Peyer's patch (tissue), 4 donors: ENCODE data around the gene KIRREL1. TPM values are rescaled to one million over a fixed set of nuclear protein-coding genes. Genes with fewer than 3 reads are reported as not detected.

Experiments
- DNase-seq, 3 donors: peaks; one replicate each; pipeline ENCODE4 v3.0.0-alpha.2; 2017 to 2019
- H3K27ac ChIP-seq, 4 donors: fragments of 200-600 bp; sonication (generic); one replicate each; pipeline ENCODE4 v1.5.1; 2016 to 2019
- H3K27me3 ChIP-seq, 2 donors: fragments of 200-600 bp; sonication (generic); one replicate each; pipeline ENCODE4 v1.5.1; 2019
- H3K36me3 ChIP-seq, 3 donors: fragments of 200-600 bp; sonication (generic); one replicate each; pipeline ENCODE4 v1.5.1; 2016 to 2019
- H3K4me1 ChIP-seq, 4 donors: fragments of 200-600 bp; sonication (generic); one replicate each; pipeline ENCODE4 v1.5.1; 2016 to 2019
- H3K4me3 ChIP-seq, 4 donors: fragments of 200-600 bp; sonication (generic); 1 replicate in 3 of 4; 2 replicates in 1 of 4; pipeline ENCODE4 v1.5.1; 2016 to 2019; ENCODE audit warnings: mild to moderate bottlenecking in 1 of 4
- H3K9me3 ChIP-seq, 4 donors: fragments of 200-600 bp; sonication (generic); one replicate each; pipeline ENCODE4 v1.5.1; 2016 to 2019; ENCODE audit warnings: mild to moderate bottlenecking in 1 of 4
- POLR2A ChIP-seq, 2 donors: fragments of 450-650 bp; IDR thresholded peaks; one replicate each; pipeline ENCODE4 v1.5.1; 2017; ENCODE audit warnings: antibody characterized with exemption in 2 of 2, mild to moderate bottlenecking in 2 of 2, moderate library complexity in 2 of 2
- total RNA-seq, 4 donors: library from RNA; depleted of rRNA; stranded (reverse); fragments of >200 nt; gene quantifications; one replicate each; pipeline ENCODE4 v1.1.0, GENCODE V29; 2016
- TF ChIP-seq, protein P1 (sequence below), 6 experiments: fragments of 450-650 bp in 4 of 6; fragments of 200-600 bp in 2 of 6; sonication (generic) in 1 of 6; IDR thresholded peaks; one replicate each; pipeline ENCODE4 v1.5.1; 2017 to 2019; ENCODE audit warnings: antibody characterized with exemption in 6 of 6, mild to moderate bottlenecking in 3 of 6, moderate library complexity in 1 of 6

KIRREL1 gene
- total RNA-seq, 4 donors from 2014 or later, result 2.8 to 29.7 (median 11.1) TPM

DNA sequence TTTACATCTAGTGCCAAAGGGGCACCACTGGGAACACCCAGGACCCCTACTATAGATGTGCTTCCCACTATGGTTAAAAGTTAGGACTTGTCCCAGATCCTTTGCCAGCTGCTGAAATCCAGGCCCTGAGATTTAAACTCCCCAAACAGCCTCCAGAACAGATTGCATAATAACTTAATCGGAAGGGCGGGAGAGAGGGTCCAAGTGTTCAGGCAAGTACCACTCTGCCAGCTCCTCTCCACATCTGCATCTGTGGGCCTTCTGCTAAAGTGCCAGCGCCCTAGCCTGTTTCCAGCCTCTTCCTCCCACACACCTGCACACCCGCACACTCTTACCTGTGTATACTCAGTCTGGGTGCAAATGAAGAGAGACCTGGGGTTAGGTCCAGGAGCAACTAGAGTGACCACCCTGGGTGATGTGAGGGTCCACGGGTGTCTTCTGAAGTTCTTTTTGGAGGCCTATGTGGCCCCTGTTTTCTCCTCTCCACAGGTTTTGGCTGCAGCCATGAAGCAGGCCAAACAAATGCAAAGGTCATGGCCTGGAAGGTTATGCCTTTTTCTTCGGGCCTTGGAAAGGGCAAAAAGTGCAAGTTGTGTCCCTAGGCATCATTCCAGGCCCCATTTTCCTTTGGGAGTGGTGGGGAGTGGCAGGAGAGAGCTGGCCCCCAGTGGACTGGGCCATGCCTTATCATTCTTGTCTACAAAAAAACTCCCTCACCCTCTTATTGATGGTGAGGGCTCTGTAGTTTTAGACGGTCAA, 29.3 kb downstream of the KIRREL1 start:
- no peaks in the 10 kb centered on the region for H3K36me3 ChIP-seq
- no peak overlapping the region for H3K4me3 ChIP-seq
- no peaks in the 10 kb centered on the region for H3K27me3 ChIP-seq
- H3K27ac ChIP-seq, result peak overlapping the region in 3 of 4 donors; percentile 42 to 84 (median 60)
- DNase-seq, result no peak
- TF ChIP-seq, protein P1, sequence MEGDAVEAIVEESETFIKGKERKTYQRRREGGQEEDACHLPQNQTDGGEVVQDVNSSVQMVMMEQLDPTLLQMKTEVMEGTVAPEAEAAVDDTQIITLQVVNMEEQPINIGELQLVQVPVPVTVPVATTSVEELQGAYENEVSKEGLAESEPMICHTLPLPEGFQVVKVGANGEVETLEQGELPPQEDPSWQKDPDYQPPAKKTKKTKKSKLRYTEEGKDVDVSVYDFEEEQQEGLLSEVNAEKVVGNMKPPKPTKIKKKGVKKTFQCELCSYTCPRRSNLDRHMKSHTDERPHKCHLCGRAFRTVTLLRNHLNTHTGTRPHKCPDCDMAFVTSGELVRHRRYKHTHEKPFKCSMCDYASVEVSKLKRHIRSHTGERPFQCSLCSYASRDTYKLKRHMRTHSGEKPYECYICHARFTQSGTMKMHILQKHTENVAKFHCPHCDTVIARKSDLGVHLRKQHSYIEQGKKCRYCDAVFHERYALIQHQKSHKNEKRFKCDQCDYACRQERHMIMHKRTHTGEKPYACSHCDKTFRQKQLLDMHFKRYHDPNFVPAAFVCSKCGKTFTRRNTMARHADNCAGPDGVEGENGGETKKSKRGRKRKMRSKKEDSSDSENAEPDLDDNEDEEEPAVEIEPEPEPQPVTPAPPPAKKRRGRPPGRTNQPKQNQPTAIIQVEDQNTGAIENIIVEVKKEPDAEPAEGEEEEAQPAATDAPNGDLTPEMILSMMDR (IDR thresholded peaks at IDR 0.05), result no peak
- TF ChIP-seq POLR2A (IDR thresholded peaks at IDR 0.05), result no peak
- peaks cover 0 to 49% (median 1%) of the 10 kb centered on the region in 4 donors for H3K4me1 ChIP-seq
- no peaks in the 10 kb centered on the region for H3K9me3 ChIP-seq

- H3K27ac ChIP-seq, result peak overlapping the region in 2 of 4 donors; percentile 9 to 40
- H3K4me1 ChIP-seq, result peaks cover 0 to 34% (median 1%) of the 10 kb centered on the region in 4 donors
- no peak overlapping the region for H3K4me3 ChIP-seq
- no peaks in the 10 kb centered on the region for H3K9me3 ChIP-seq
- no peaks in the 10 kb centered on the region for H3K27me3 ChIP-seq
- TF ChIP-seq, protein P1 (IDR thresholded peaks at IDR 0.05), result no peak
- TF ChIP-seq POLR2A (IDR thresholded peaks at IDR 0.05), result no peak
- no peaks in the 10 kb centered on the region for H3K36me3 ChIP-seq
- no peak for DNase-seq
Measured at GRCh38 chr1:158024737-158025136, 31.3 kb downstream of the KIRREL1 start.

GRCh38 chr1:158025576-158026230, 32.3 kb downstream of the KIRREL1 start:
- TF ChIP-seq, protein P1 (IDR thresholded peaks at IDR 0.05), result no peak
- TF ChIP-seq POLR2A (IDR thresholded peaks at IDR 0.05), result no peak
- Histone ChIP-seq H3K4me1 (peaks cover 0 to 31% (median 1%) of the 10 kb centered on the region in 4 donors), H3K9me3 (no peaks in the 10 kb centered on the region), H3K36me3 (no peaks in the 10 kb centered on the region), H3K4me3 (no peak overlapping the region), H3K27ac (peak overlapping the region in 1 of 4 donors; percentile 40), H3K27me3 (no peaks in the 10 kb centered on the region)
- no peak for DNase-seq

DNA sequence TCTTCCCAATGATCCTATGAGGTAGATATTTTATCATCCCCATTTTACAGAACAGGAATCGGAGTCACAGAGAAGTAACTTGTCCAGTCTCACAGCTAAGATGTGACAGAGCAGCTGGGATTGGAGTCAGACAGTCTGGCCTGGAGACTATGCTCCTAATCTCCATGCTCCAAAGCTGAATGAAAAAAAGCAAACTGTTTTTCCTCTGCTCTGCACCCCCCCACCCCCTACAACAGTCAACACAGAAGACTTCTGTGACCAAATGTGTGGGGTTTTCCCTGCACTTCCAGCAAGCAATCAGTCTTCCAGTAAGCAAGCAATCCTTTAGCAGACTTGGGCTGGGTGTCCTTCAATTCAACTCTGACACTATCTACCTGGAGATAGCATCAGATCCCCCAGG, 33.2 kb downstream of the KIRREL1 start:
- H3K36me3 ChIP-seq, result no peaks in the 10 kb centered on the region
- no peak overlapping the region for H3K4me3 ChIP-seq
- no peak overlapping the region for H3K27ac ChIP-seq
- H3K27me3 ChIP-seq, result no peaks in the 10 kb centered on the region
- no peak for TF ChIP-seq POLR2A (IDR thresholded peaks at IDR 0.05)
- DNase-seq, result no peak
- H3K4me1 ChIP-seq, result peaks cover 0 to 22% (median under 1%) of the 10 kb centered on the region in 4 donors
- no peaks in the 10 kb centered on the region for H3K9me3 ChIP-seq

DNA sequence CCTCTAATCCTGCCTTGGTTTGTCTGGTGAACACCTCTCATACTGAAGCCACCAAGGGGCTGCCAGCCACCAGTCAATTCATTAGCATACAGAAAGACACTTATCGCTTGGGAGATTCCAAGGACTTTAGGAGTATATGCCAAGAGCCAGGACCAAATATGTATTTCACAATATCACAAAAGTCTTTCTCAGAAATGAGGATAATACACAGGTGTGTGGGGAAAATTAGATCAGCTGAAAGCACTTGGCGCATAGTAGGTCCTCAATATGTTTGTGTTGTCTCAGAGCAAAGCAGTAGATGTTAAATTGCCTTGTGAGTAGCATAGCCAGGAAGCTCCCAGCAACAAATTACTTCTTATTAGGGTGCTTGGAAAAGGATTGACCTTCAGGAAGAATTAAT, 34.1 kb downstream of the KIRREL1 start:
- DNase-seq, result no peak
- no peak overlapping the region for H3K4me3 ChIP-seq
- no peak overlapping the region for H3K27ac ChIP-seq
- H3K9me3 ChIP-seq, result no peaks in the 10 kb centered on the region
- TF ChIP-seq, protein P1 (IDR thresholded peaks at IDR 0.05), result no peak
- no peak for TF ChIP-seq POLR2A (IDR thresholded peaks at IDR 0.05)
- H3K4me1 ChIP-seq, result peaks cover 0 to 14% (median 0%) of the 10 kb centered on the region in 4 donors
- no peaks in the 10 kb centered on the region for H3K27me3 ChIP-seq
- H3K36me3 ChIP-seq, result no peaks in the 10 kb centered on the region

DNA sequence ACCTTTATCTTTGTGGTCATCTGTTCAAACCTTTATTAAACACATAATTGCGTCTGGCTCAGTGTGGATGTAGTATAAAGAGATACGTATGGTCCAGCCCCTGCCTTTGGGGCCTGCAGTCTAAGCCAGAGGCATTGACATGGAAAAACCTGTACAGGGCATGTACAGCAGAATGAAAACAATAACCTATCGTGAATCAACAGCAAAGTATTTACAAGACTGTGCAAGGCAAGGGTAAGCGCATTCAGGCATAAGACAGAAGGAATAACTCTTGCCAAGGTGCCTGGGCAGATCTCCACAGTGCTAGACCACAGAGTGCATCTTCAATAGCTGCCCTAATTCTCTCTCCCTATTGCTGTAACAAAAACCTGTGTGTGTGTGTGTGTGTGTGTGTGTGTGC, 35.5 kb downstream of the KIRREL1 start:
- TF ChIP-seq POLR2A (IDR thresholded peaks at IDR 0.05), result no peak
- TF ChIP-seq, protein P1 (IDR thresholded peaks at IDR 0.05), result no peak
- no peak overlapping the region for H3K27ac ChIP-seq
- no peak overlapping the region for H3K4me3 ChIP-seq
- H3K4me1 ChIP-seq, result peaks cover 0 to 7% (median 0%) of the 10 kb centered on the region in 4 donors
- DNase-seq, result no peak
- H3K9me3 ChIP-seq, result no peaks in the 10 kb centered on the region
- no peaks in the 10 kb centered on the region for H3K36me3 ChIP-seq
- H3K27me3 ChIP-seq, result no peaks in the 10 kb centered on the region
